ENCODE measurements around the gene IFT57.

- TF ChIP-seq CTCF (IDR thresholded peaks at IDR 0.05; ENCODE audit: insufficient read depth, low read length, poor library complexity, severe bottlenecking) (no peak), EZH2phosphoT487 (conservative IDR thresholded peaks at IDR 0.05; ENCODE audit: low read length) (no peak)
Measured at GRCh38 chr3:108182339-108182738, 39.9 kb downstream of the IFT57 start.

All from SU-DHL-6 (cell line).